ENCODE data around the gene BTG1.

The BTG1 gene

GRCh38 chr12:92121826-92122225, 23.8 kb downstream of the BTG1 start:
- no peak overlapping the region for H3K4me2 ChIP-seq (ENCODE audit: low read length)
- H3F3A ChIP-seq (ENCODE audit: insufficient read depth, low read length) = no peaks in the 10 kb centered on the region
- H3K9me3 ChIP-seq (ENCODE audit: low read length) = no peaks in the 10 kb centered on the region
- H3K36me3 ChIP-seq (ENCODE audit: insufficient read depth, low read length) = peaks cover 8% of the 10 kb centered on the region; the same call in 1 of the 2 replicates
- H3K4me1 ChIP-seq (ENCODE audit: insufficient read depth, low read length, severe bottlenecking) = peaks cover 12% of the 10 kb centered on the region
- H3K79me2 ChIP-seq (ENCODE audit: insufficient read depth, low read length) = peaks cover 10% of the 10 kb centered on the region
- no peaks in the 10 kb centered on the region for H3K9me2 ChIP-seq (ENCODE audit: low read depth, low read length)
- H3K27ac ChIP-seq (ENCODE audit: low read depth, low read length, poor library complexity, severe bottlenecking) = no peak overlapping the region
- H4K20me1 ChIP-seq (ENCODE audit: insufficient read depth, low read length) = no peaks in the 10 kb centered on the region
- no peaks in the 10 kb centered on the region for H3K27me3 ChIP-seq (ENCODE audit: insufficient read depth, low read length)
- no peak overlapping the region for H2AFZ ChIP-seq (ENCODE audit: low read length)
- no peak for TF ChIP-seq EZH2 (IDR thresholded peaks at IDR 0.05; ENCODE audit: borderline replicate concordance, low read length)
- no peak for TF ChIP-seq CTCF (IDR thresholded peaks at IDR 0.05; ENCODE audit: low read length)
- no peak overlapping the region for H3K9ac ChIP-seq (ENCODE audit: low read length)
- H3K4me3 ChIP-seq (ENCODE audit: low read depth, low read length, poor library complexity, severe bottlenecking) = no peak overlapping the region

GRCh38 chr12:92118826-92119536, 26.7 kb downstream of the BTG1 start:
- Histone ChIP-seq H3K36me3 (ENCODE audit: insufficient read depth, low read length) (peaks cover 8% of the 10 kb centered on the region; the same call in 1 of the 2 replicates), H3F3A (ENCODE audit: insufficient read depth, low read length) (no peaks in the 10 kb centered on the region), H3K9ac (ENCODE audit: low read length) (no peak overlapping the region), H3K9me2 (ENCODE audit: low read depth, low read length) (no peaks in the 10 kb centered on the region), H3K27me3 (ENCODE audit: insufficient read depth, low read length) (no peaks in the 10 kb centered on the region), H3K79me2 (ENCODE audit: insufficient read depth, low read length) (peaks cover 4% of the 10 kb centered on the region; the same call in 1 of the 2 replicates), H3K4me3 (ENCODE audit: low read depth, low read length, poor library complexity, severe bottlenecking) (no peak overlapping the region), H3K4me1 (ENCODE audit: insufficient read depth, low read length, severe bottlenecking) (peaks cover 1% of the 10 kb centered on the region), H3K27ac (ENCODE audit: low read depth, low read length, poor library complexity, severe bottlenecking) (no peak overlapping the region), H2AFZ (ENCODE audit: low read length) (no peak overlapping the region), H3K4me2 (ENCODE audit: low read length) (no peak overlapping the region), H3K9me3 (ENCODE audit: low read length) (no peaks in the 10 kb centered on the region), H4K20me1 (ENCODE audit: insufficient read depth, low read length) (no peaks in the 10 kb centered on the region)
- no peak for TF ChIP-seq EZH2 (IDR thresholded peaks at IDR 0.05; ENCODE audit: borderline replicate concordance, low read length)
- no peak for TF ChIP-seq CTCF (IDR thresholded peaks at IDR 0.05; ENCODE audit: low read length)

- Histone ChIP-seq H2AFZ (ENCODE audit: low read length) (no peak overlapping the region), H3F3A (ENCODE audit: insufficient read depth, low read length) (no peaks in the 10 kb centered on the region), H3K9ac (ENCODE audit: low read length) (no peak overlapping the region), H3K9me2 (ENCODE audit: low read depth, low read length) (no peaks in the 10 kb centered on the region), H3K4me2 (ENCODE audit: low read length) (no peak overlapping the region), H3K79me2 (ENCODE audit: insufficient read depth, low read length) (peaks cover 4% of the 10 kb centered on the region; the same call in 1 of the 2 replicates), H3K4me1 (ENCODE audit: insufficient read depth, low read length, severe bottlenecking) (no peaks in the 10 kb centered on the region), H3K4me3 (ENCODE audit: low read depth, low read length, poor library complexity, severe bottlenecking) (no peak overlapping the region), H3K27ac (ENCODE audit: low read depth, low read length, poor library complexity, severe bottlenecking) (no peak overlapping the region), H3K27me3 (ENCODE audit: insufficient read depth, low read length) (no peaks in the 10 kb centered on the region), H4K20me1 (ENCODE audit: insufficient read depth, low read length) (no peaks in the 10 kb centered on the region), H3K9me3 (ENCODE audit: low read length) (no peaks in the 10 kb centered on the region), H3K36me3 (ENCODE audit: insufficient read depth, low read length) (peaks cover 8% of the 10 kb centered on the region; the same call in 1 of the 2 replicates)
- TF ChIP-seq CTCF (IDR thresholded peaks at IDR 0.05; ENCODE audit: low read length) (no peak), EZH2 (IDR thresholded peaks at IDR 0.05; ENCODE audit: borderline replicate concordance, low read length) (no peak)
Observed at GRCh38 chr12:92114834-92115233, 30.8 kb downstream of the BTG1 start.
